ENCODE results near the gene NXPH1.

DNA sequence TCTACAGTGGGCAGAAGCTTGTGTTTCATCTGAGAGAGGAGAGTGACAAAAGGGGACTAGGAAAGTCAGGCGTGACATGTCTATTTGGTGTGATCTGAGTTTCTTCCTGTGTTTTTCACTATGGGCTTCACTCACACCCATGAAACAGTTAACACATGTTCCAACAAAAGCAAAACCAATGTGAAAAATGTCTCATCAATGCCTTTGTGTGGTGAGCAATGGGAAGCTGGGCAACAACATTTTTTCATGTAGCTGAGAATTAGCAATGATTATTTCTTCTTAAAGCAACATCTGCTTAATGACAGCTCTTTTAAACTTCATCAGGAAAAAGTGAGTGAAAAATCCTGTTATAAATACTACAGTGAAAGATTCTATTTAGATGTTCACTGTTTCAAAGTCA is 76.2 kb downstream of the NXPH1 start:
- no peak for TF ChIP-seq EP300 (IDR thresholded peaks at IDR 0.05; ENCODE audit: borderline replicate concordance)
- TF ChIP-seq, protein P1, sequence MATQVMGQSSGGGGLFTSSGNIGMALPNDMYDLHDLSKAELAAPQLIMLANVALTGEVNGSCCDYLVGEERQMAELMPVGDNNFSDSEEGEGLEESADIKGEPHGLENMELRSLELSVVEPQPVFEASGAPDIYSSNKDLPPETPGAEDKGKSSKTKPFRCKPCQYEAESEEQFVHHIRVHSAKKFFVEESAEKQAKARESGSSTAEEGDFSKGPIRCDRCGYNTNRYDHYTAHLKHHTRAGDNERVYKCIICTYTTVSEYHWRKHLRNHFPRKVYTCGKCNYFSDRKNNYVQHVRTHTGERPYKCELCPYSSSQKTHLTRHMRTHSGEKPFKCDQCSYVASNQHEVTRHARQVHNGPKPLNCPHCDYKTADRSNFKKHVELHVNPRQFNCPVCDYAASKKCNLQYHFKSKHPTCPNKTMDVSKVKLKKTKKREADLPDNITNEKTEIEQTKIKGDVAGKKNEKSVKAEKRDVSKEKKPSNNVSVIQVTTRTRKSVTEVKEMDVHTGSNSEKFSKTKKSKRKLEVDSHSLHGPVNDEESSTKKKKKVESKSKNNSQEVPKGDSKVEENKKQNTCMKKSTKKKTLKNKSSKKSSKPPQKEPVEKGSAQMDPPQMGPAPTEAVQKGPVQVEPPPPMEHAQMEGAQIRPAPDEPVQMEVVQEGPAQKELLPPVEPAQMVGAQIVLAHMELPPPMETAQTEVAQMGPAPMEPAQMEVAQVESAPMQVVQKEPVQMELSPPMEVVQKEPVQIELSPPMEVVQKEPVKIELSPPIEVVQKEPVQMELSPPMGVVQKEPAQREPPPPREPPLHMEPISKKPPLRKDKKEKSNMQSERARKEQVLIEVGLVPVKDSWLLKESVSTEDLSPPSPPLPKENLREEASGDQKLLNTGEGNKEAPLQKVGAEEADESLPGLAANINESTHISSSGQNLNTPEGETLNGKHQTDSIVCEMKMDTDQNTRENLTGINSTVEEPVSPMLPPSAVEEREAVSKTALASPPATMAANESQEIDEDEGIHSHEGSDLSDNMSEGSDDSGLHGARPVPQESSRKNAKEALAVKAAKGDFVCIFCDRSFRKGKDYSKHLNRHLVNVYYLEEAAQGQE (IDR thresholded peaks at IDR 0.05; ENCODE audit: low read depth): no peak
- TF ChIP-seq, protein P2, sequence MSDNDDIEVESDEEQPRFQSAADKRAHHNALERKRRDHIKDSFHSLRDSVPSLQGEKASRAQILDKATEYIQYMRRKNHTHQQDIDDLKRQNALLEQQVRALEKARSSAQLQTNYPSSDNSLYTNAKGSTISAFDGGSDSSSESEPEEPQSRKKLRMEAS (IDR thresholded peaks at IDR 0.05): no peak
